Lower leg skin (tissue), 4 donors: ENCODE results near the gene MAFF. TPM values are rescaled to one million over a fixed set of nuclear protein-coding genes. Genes with fewer than 3 reads are reported as not detected.

Experiments used
- DNase-seq, 2 donors: peaks; one replicate each; pipeline ENCODE4 v3.0.0-alpha.2; 2019; ENCODE audit warnings: low spot score in 2 of 2
- H3K4me3 ChIP-seq: fragments of 200-600 bp; sonication (generic); 2 replicates; pipeline ENCODE4 v1.5.1; 2017; ENCODE audit warnings: mild to moderate bottlenecking, low read depth; ENCODE audit not compliant: poor library complexity, severe bottlenecking
- CTCF ChIP-seq, 3 donors: fragments of 450-650 bp; IDR thresholded peaks; one replicate each; pipeline ENCODE4 v1.5.1; 2016; ENCODE audit warnings: antibody characterized with exemption in 3 of 3, mild to moderate bottlenecking in 3 of 3, moderate library complexity in 2 of 3
- POLR2A ChIP-seq, 2 donors: fragments of 450-650 bp; IDR thresholded peaks; one replicate each; pipeline ENCODE4 v1.6.1; 2016 to 2017; ENCODE audit warnings: antibody characterized with exemption in 2 of 2, mild to moderate bottlenecking in 1 of 2, moderate library complexity in 1 of 2
- WGBS, 2 donors: methylation state at CpG; one replicate each; pipeline ENCODE4 v1.1.5; 2018; 5-methylcytosine and 5-hydroxymethylcytosine counted together
- intact Hi-C: fragments of 100-400 bp; cut with DNase I; formaldehyde crosslinking; loops from one replicate; pipeline ENCODE4 v1.15.0; 2023; ENCODE audit warnings: low total_unique reads
- total RNA-seq, 4 donors: library from RNA; depleted of rRNA; stranded (reverse); fragments of >200 nt; gene quantifications; one replicate each; pipeline ENCODE4 v1.1.0, GENCODE V29; 2016

MAFF gene
- total RNA-seq, 4 donors from 2014 or later: 64.7 to 116 (median 82.0) TPM

DNA sequence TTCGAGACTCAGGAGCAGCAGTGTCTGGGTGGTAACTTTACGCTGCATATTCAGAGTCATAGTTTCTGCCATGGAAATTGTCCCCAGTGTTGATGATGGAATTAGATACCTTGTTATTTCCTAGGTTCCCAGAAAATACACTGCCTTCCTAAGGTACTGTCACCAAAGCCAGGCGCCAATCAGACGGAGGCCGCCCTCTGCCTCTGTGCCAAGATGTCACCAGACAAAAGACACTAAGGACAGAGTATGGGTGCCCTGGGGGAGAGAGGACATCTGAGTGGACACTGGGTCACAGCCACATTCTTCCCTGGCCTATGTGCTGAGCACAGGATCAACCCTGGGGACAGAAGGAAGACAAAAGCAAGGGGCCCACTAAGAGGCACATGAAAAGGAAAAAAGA lies 31.3 kb upstream of the MAFF start:
- intact Hi-C loops: no loop called here
- TF ChIP-seq POLR2A (IDR thresholded peaks at IDR 0.05) (no peak), CTCF (IDR thresholded peaks at IDR 0.05) (no peak)
- WGBS, 2 donors: 98 to 99% methylated on average over 5 of the region's 5 CpGs
- no peak overlapping the region for H3K4me3 ChIP-seq
- DNase-seq: no peak

DNA sequence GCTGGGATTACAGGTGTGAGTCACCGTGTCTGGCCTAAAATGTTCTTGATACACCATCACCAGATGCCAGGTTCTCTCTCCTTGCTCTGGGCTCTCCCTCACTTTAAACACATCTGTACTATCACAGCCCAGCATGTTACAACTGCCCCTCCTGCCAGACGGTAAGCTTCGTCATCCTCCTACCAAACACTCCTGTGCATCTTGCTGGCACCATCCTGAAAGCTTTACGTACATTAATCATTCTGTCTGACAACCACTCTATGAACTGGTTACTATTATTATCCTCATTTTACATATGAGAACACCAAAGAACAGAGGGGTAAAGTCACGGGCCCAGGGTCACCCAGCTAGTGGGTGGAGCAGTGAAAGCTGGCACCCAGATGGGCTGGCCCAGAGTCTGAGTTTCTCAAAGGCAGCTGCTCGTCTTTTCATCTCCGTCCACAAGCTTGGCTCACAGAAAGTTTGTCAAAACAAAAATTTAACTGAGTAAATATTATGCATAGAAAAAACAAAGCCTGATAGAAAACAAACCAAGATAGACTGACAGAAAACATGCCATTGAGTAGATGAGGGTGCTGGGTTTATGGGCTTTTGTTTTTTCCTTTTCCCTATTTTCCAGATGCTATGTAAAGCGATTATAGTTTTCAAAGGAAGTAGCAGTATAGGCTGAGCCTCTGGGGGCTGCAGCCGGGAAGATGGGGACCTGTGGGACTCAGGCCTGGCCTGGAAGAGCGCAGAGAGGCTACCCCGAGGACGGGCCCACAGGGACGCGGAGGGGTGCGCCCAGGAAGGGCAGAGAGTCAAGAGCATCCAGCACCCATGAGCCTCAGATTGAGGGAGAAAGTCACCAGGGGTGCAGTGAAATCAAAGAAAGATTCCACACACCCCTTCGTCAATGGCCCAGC lies 29.6 kb upstream of the MAFF start:
- no peak overlapping the region for H3K4me3 ChIP-seq
- intact Hi-C loops: no loop called here

DNA sequence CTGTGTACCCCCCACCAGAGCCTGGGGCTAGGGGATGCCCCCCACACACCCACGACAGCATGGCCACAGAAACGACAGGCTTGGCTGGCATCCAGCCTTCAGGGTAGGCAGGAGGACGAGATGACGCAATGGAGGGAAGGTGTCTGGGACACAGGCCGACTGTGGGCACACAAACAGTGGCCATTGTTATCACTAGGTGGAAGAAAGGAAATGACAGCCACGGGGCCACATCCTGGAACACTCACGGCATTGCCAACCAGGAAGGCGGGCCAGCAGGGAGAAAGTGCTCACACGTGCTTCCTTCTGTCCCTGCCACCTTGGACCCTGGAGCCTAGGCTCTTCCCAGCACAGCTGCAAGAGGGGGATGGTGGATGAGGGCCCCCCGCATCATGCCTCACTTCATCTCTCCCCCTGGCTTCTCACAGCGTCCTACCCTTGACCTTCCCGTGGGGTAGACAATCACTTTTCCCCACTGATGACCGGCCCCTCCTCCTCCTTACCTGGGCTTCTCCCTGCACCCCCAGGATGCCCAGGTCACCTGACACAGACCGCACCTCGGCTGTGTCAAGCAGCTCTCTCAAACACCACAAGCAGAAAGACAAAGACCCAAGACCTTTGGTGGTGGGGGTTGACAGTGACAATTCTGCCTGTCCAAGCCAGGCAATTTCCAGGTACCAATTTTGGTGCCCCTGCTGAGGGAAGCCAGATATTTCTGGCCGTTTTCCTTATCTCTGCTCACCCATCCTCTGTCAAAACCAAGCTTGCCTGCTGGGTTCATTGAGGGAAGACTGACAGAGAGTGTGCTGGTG lies 28.8 kb upstream of the MAFF start:
- WGBS, 2 donors: 44 to 50% methylated on average over 15 to 16 of the region's 16 CpGs
- DNase-seq: peak in 1 of 2 donors; percentile 94
- TF ChIP-seq CTCF (IDR thresholded peaks at IDR 0.05) (no peak), POLR2A (IDR thresholded peaks at IDR 0.05) (no peak)
- intact Hi-C loops: no loop called here
- H3K4me3 ChIP-seq: no peak overlapping the region

More for the DNA sequence above, 29.6 kb upstream of the MAFF start:
- TF ChIP-seq CTCF (IDR thresholded peaks at IDR 0.05) (no peak), POLR2A (IDR thresholded peaks at IDR 0.05) (no peak)
- WGBS, 2 donors: 46 to 49% methylated on average over 16 of the region's 16 CpGs
- no peak for DNase-seq

DNA sequence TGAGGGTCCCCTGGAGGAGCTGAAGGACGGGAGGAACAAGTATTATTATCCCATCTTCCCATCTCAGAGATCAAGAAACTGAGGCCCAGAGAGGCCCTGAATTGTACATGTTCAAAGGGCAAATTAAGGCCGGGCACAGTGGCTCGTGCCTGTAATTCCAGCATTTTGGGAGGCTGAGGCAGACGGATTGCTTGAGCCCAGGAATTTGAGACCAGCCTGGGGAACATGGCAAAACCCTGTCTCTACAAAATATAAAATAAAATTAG lies 28.2 kb upstream of the MAFF start:
- intact Hi-C loops: no loop called here
- TF ChIP-seq POLR2A (IDR thresholded peaks at IDR 0.05): no peak
- no peak for TF ChIP-seq CTCF (IDR thresholded peaks at IDR 0.05)
- no peak overlapping the region for H3K4me3 ChIP-seq
- DNase-seq: no peak
- 100% methylated on average over 4 of the region's 4 CpGs for WGBS, 2 donors

DNA sequence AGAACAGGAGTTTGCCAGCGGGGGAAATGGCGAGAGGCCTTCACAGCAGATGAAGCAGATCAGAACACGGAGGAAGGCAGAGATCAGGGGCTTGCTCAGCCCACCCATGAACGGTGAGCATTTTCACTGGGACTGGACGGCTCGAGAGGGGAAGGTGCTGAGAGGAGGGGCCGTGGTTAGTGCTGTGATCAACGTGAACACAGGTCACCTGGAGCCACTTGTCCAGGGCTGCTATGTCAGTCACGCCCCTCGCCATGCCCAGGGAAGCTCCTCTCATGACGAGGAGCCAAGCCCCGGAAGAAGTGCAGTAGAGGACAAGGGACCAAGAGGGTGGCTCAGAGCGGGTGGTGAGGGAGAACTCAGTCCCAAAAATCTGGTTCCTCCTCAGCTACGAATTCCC lies 27.2 kb upstream of the MAFF start:
- TF ChIP-seq POLR2A (IDR thresholded peaks at IDR 0.05): no peak
- TF ChIP-seq CTCF (IDR thresholded peaks at IDR 0.05): no peak
- no peak overlapping the region for H3K4me3 ChIP-seq
- DNase-seq: no peak
- WGBS, 2 donors: 90 to 94% methylated on average over 14 of the region's 14 CpGs
- intact Hi-C loops: no loop called here
